Cerebellar cortex (tissue), 1 donor: ENCODE measurements around the gene C1orf115.
"Not testable (repeated sequence)": the region's sequence is repeated elsewhere in the genome, so short reads cannot be mapped to it uniquely, and the experiment has no call there.

ENCODE experiments used
- DNase-seq: peaks from one replicate; pipeline ENCODE4 v3.0.0-alpha.2; 2015; ENCODE audit warnings: low spot score

C1orf115 gene

DNA sequence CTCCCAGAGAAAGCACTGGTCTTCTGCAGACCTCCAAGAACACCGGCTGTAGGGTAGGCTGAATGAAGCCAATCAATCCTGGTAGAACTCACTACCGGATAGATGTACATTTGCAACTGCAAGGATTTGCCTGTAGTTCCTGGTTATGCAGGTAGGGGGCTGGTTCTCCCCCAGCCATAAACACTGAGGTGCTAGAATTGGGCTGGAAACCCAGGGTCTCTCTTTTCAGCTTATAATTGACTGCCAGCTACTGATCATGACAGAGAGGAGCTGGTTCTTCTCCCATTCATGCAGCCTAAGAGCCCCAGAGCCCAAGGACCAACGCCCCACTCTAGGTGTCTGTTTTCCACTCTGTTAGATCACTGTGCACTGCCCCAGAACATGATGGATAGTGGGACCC, 36.5 kb downstream of the C1orf115 start:
- DNase-seq = no peak

DNA sequence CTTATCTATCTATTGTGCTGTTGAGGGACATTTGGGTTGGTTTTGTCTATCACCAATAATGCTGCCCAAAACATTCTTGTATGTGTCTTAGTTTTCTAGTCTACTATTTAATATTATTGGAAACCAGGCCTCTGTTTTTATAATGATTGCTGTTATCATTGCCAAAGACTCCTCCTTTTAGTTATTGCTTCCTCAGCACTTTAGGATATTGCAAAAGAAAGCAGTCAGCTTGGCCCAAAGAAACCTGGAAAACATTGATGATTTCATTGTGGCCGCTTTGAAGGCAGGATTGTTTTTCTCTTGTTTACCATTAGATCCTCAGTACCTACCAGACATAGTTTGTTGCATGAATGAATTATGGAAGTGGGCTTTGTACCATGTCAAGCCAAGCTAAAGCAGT, 37.4 kb downstream of the C1orf115 start:
- no peak for DNase-seq

DNA sequence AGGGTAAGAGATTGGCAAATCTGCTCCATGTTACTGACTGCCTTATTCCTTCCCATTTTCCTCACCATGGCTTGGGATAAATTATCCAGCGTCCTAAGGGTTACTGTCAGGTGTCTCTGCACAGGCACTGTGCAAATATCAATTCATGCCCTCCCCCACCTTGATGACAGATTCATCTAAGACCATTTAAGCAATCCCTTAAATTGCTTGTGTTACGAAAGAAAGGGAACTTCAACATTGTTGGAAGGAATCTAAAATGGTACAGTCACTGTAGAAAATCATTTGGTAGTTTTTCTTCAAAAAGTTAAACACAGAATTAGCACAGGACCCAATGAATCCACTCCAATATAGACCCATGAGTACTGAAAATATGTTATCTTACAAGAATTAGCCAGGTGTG, 40.3 kb downstream of the C1orf115 start:
- DNase-seq = no peak

DNA sequence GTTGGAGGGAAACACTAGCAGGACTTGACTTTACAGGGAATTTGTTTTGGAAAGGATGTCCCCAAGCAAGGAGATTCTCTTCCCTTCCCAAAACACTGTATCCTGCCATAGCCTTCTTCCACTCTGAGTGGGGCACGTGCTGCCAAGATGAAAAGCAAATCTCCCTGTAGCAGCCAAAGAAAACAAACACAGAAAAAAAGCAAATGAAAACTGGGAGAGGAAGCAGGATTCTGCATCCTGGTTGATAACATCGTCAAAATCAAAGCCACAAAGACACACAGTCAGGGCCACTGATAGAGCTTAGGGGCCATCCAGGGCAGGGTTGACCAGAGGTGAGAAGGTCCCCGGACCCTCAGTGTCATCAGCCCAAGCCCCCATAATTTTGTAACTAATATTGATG, 42.0 kb downstream of the C1orf115 start:
- no peak for DNase-seq

DNA sequence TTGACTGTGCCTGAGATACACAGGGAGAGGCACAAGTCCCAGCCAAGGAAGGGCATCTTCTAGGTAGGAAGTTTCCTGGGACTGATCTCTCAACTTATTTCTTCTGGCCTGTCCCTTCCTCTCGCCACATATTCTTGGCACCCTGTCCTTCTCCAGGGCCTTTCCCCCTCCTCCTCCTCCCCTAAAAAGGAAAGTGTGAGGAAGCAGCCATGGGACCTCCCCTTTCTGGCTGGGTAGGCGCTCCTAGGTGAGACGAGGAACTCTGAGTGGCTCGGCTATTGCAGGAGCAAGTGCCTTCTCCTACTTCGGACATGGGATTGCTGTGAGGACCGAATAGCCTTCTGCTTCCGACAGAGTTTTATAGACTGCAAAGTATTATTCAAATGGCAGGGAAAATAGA, 42.5 kb downstream of the C1orf115 start:
- no peak for DNase-seq

DNA sequence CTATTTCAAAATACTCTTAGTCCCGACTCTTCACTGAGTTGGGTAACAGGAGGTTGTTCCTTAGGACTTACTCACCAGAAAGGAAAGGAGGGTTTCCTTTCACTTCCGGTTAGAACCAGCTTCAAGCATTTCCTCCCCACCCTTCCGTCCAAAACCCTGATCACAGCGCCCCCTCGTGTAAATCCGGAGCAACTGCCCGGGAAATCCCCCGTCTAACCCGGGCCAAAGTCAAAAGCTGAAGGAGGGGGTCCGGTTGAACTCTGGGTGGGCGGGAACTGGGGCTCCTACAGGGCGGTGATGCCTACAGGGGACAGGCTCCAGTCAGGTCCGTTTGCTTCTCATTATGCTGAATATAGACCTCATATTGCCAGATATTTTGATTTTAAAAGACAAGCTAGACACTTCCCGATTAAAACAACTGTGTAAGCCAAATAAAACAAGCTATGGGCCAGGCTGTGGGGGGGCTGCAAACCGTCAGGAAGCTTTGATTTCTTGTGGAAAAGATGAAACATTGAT, 43.0 kb downstream of the C1orf115 start:
- peak; percentile 66 for DNase-seq

DNA sequence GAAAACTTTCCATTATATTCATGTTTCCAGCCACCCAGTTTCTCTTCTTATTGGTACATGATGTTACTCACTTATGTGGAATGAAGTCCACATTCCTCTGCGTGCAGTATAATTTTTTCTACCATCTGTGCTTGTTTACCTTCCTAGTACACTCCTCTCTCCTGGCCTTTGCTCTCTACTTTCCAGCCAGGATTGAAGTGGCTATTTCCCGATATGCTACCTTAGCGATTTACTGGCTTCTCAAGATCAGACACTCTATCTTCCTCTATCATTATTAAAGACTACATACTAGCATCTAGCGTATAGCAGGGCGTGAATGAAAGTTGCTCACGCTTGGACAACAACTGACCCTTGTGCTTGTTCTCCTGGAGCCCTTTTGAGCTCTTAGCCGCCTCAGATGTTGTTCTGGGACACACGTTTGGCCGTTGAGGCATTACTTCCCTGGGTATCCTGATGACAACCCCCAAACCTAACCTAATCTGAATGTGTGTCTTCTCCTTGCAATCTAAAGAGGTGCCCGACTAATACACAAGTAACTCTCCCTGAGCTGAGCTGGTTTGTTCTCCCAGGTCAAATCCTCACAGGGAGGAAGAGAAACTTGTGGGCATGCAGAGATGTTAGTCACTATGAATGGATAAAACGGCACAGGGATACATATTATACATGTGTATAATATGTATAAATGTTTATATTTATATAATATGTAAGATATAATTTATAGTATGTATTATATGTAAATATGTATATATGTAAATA, 44.6 kb downstream of the C1orf115 start:
- no peak for DNase-seq

DNA sequence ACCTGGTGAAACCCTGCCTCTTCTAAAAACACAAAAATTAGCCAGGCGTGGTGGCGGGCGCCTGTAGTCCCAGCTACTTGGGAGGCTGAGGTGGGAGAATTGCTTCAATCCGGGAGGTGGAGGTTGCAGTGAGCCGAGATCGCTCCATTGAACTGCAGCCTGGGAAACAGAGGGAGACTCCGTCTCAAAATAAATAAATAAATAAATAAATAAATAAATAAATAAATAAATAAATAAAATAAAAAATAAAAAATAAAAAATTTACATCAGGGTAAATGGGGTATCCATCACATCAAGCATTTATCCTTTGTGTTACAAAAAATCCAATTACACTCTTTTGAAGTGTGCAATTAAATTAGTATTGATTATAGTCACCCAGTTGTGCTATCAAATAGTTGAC, 46.1 kb downstream of the C1orf115 start:
- not testable (repeated sequence) for DNase-seq

DNA sequence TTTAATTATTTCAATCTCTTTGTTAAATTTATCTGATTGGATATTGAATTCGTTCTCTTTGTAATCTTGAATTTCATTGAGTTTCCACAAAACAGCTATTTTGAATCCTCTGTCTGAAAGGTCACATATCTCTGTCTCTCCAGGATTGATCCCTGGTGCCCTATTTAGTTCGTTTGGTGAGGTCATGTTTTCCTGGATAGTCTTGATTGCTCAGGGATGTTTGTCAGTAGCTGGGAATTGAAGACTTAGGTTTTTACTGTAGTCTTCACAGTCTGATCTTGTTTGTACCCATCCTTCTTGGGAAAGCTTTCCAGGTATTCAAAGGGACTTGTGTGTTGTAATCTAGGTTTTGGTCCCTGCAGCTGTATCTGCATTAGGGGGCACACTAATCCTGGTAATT, 51.2 kb downstream of the C1orf115 start:
- no peak for DNase-seq

DNA sequence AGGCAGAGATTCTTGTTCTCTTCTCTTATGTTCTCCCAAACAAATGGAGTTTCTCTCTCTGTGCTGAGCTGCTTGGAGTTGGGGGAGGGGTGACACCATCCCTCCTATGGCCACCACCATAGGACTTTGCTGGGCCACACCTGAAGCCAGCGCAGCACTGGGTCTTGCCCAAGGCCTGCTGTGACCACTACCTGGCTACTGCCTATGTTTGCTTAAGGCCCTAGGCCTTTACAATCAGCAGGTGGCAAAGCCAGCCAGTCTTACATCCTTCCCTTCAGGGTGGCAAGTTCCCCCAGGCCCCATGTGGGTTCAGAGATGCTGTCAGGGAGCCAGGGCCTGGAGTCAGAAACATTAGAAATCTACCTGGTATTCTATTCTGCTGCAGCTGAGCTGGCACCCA, 51.7 kb downstream of the C1orf115 start:
- DNase-seq = no peak

DNA sequence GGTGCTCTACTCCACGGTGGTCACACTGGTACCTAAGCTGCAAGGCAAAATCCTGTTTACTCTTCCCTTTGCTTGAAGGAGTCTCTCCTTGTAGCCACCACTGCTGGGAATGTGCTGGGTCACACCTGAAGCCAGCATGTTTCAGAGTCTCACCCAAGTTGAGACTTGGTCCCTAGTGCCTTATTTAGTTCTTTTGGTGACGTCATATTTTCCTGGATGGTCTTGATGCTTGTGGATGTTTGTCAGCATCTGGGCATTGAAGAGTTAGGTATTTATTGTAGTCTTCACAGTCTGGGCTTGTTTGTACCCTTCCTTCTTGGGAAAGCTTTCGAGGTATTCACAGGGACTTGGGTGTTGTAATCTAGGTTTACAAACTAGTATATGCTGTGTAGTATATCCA, 52.4 kb downstream of the C1orf115 start:
- no peak for DNase-seq

DNA sequence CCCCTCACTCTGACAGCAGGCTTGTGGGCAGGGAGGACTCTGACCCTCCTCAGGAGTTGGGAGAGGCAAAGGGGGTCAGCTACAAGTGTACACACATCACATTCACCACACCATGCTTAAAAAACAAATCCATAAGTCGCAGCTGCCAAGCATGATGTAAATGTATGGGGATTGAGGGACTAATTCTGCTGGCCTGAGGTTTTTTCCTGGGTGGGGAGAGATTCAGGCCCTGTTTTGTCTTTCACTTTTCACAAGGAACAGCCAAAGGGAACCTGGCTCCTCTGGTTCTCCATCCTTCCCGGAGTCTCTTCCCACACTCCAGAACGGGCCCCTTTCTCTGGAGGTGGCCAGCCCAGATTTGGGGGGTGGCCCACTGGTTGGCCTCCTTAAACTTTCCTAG, 56.7 kb downstream of the C1orf115 start:
- DNase-seq = no peak

DNA sequence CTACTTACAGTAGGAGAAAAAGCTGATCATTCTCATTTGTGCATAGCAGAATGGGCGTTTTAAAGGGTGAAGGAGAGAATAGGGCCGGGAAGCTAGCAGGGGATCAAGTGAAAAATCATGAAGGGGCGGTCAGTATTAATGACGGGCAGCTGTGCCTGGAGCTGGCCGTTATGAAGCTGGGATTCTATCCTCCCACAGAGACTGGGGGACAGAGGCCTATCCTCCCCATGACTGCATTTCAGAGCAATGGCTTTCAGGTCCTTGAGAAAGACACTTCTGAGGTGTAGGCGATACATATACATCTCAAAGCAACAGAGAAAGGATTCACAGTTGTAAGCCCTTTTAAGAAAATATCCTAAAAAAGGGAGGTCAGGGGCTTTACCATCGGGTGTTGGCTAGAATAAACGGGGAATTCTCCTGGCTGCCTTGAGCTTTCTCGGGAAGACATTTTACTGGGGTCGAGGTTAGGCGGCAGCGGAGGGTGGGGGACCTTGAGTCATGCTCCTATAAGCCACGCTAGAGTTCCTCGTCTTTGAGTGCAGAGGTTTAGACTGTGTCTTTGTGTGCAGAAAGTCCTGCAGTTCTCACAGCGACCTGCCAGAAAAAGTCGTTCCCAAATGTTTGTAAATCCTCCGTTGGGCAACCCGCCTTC, 57.4 kb downstream of the C1orf115 start:
- no peak for DNase-seq

DNA sequence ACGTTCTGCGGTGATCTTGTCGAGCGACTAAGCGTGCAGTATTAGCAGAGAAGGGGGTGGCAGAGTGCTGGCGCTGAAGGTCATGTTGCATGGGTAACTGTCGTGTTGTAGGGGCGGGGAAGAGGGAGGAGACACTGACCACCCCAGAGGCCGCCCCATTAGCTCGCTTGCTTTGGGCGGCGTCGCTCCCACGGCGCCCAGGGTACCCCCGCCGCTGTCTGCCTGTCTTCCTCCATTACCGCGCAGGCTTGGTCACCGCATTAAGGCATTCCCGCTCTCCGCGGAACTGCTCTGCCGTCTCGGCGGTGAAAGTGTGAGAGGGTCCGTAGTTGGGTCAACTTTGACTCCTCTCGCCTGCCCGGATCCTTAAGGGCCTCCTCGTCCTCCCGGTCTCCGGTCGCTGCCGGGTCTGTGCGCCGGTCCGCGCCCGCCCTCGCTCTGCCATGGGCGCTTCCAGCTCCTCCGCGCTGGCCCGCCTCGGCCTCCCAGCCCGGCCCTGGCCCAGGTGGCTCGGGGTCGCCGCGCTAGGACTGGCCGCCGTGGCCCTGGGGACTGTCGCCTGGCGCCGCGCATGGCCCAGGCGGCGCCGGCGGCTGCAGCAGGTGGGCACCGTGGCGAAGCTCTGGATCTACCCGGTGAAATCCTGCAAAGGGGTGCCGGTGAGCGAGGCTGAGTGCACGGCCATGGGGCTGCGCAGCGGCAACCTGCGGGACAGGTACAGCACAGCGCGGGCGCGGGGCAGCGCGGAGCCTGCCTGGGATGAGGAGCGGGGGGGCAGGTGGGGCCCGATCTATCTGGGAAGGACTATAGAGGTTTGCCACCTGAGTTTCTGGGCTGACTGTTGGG, 58.1 kb downstream of the C1orf115 start, which contains the start of gene MTARC2:
MTARC2 (plus strand) TSS at position 234 of the 846 bp plus-strand sequence; CDS start at position 444, 210 bp downstream.
- peak; percentile 50 for DNase-seq
